NCI-H2029 (cell line): ENCODE measurements around the gene KAT7.
A peak's percentile ranks its signal among the peaks of the same experiment; 100 is the strongest.

ENCODE experiments used
- DNase-seq: peaks from one replicate; lab custom pipeline; 2025; lab: John Stamatoyannopoulos, UW

KAT7 gene

DNA sequence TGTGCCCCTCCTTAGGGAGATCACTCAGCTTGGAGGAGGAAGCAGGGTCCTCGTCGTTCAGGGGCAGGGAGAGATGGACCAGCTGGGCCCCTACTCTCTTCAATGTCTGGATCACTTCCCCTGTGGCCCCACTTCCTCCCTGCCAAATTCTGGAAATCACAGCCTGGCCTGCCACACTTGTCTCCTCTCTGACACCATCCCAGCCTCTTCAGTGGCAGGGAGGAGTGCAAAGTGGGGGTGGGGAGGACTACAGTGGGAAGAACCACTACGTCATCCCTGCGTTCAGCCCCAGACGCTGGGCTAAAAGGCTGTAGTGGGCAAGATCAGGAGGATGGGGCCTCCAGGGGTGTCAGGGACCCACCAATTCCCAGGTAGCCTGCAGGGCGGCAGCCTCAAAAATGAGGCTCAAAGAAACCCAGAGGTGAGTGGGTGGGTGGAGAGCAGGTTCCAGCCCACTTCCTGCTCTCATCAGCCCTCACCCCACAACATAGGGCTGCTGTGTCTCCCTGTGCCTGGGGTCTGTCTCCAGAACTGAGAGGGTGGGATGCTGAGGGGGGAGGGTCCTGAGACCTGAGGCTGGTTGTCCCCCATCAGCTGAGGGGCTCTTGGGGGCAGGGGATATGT, 84.4 kb downstream of the KAT7 start:
- no peak for DNase-seq

- DNase-seq, result peak; percentile 77
Observed at GRCh38 chr17:49873466-49873865, 85.0 kb downstream of the KAT7 start.

- no peak for DNase-seq
Observed at GRCh38 chr17:49873926-49874325, 85.4 kb downstream of the KAT7 start.

GRCh38 chr17:49874911-49875310, 86.4 kb downstream of the KAT7 start:
- no peak for DNase-seq

GRCh38 chr17:49875685-49876084, 87.2 kb downstream of the KAT7 start:
- no peak for DNase-seq

DNA sequence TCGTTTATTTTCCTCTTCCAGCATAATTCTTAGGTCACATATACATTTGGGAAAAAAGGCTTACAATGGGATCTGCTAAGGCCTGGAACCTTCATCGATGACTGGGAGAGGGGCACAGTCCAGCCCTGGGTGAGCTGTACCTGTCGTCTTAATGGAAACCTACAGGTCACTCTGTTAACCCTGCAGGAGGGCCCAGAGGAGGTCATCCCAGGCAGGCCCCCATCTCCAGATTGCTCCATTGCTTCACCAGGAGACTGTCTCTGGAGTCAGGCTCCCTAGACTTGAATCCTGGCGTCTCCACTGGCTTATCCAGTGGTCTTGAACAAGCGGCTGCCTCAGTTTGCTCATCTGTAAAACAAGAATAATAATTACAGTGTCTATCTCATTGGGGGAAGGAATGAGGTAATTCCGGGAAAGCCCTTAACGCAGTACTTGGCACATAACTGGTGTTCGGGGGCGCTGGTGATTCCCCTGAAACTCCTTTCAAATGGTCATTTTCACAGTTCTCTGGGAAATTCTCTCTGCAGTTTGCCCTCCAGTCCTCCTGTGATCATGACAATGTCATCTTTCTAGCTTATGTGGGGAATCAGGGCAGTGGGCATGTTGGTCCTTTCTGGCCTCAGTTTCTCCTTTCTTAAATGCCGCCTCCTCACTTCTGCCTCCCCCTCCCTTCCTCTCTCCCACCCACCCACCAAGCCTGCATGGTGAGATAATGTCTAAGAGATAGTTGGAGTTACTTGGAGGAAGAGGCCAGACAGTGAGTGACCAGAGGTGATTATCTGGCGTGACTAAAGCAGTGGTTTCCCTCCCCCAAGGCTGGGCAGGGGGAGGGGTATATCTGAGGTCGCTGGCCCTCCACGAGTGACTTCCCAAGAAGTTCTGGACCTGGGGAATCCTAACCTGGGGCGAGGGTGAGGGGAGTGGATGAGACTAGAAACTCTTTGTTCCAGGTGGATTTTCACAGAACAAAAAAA, 90.7 kb downstream of the KAT7 start:
- DNase-seq, result no peak

DNA sequence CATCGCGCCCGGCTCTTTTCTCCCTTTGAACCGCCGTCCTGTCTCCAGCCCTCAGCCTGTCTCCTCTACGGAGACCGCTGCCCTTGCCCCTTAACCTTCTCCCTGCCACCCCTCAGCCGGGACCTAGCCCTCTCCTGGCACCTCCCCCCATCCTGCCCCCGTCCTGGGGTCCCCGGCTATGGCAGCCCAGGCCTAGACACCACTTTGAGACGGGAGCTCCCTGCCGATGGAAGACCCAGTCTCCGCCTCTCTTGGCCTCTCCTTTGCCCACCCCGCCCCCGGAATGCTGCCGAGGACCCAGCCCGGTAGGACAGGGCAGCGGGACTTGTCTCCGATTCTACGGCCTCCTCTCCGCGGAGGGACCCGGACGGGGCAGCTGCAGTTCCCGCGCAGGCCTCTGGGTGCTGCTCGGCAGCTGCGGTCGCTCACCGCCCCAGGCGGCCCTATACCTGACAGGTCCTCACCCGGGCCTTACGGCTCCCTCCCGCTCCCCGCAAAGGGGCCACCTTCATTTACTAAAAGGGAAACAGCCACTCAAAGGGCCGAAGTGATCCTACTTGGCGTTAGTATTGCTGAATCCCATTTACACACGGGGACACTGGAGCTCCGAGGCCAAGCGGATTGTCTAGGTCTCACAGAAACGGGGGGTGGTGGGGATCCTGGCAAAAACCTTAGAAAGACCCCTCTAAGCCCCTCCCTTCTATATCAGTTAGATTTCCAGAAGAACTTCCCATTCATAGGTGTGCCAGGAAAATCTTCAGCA, 92.0 kb downstream of the KAT7 start:
- no peak for DNase-seq

- DNase-seq, result no peak
Observed at GRCh38 chr17:49881054-49881402, 92.5 kb downstream of the KAT7 start.

DNA sequence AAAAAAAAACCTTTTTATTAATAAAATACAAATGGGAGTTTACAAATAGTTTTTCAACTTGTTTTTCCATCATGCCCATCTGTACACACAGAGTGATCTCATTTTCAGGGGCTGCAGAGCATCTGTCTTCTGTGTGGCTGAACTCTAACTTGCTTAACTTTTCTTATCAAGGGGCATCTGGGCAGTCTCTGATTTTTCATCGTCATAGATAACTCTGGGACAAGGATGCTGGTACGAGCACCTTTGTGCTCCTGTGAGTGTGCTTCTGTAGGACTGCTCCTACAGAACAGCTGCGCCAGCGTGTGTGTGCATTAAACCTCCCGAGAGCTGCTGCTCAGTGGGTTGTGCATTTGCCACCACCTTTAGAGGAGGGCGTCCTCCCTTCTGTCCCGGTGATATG, 94.0 kb downstream of the KAT7 start:
- no peak for DNase-seq
